EL (cell line): ENCODE data around the gene TTC28.
"Not testable (repeated sequence)": the region's sequence is repeated elsewhere in the genome, so short reads cannot be mapped to it uniquely, and the experiment has no call there.

Source experiments
- DNase-seq: peaks from one replicate; pipeline ENCODE4 v3.0.0-alpha.2; 2016

TTC28 gene

DNA sequence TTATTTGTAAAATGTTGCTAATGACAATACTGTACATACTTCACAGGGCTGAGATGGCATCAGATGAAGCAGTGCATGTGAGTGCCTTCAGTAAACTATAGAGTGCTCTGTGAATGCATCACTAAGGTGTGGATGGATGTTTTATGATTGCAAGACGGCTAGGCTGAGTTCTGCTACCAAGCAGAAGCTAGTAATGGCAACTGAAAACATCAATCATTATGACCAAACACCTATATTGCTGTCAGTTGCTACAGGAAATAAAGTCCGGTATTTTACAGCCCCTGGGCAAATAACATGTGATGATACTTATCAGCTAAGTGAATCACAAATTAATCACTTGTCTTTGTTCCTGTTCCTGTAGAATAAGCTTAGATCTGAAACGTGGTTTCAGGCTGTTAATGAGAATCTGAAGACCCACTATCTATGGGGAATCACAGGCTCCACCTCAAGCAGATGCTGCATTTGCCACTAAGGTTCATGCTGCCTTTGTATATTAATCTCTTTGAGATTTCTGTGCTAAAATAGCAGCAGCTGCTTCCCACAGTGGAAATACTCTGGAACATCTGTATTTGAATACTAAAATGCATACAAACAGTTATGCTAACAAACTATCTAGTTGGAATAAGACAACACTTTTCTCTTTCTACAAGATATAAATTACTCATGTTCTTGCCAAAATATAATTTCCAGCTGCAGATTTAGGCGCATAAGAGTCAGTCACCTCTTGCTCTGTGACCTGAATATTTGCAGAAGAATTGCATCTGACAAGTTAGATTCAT, 506.6 kb downstream of the TTC28 start:
- DNase-seq, result peak; percentile 56

DNA sequence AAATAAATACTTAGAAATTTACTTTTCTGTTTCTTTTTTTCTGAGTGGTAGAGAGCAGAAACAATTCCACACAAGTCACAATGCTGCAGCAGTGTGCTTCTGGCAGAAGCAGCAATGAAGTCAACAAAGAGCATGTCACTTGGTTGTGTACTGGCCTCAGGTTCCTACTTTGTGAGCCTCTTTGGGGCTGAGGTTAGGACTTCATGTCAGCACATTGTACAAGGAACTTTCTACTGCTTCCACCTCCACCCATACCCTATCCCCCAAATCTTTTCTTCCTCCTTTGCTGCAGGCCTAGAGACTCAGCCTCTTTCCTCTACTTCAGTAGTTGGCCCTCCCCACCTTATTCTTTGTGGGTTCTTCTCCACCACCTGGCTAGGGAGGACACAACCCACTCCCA, 507.9 kb downstream of the TTC28 start:
- DNase-seq, result no peak

DNA sequence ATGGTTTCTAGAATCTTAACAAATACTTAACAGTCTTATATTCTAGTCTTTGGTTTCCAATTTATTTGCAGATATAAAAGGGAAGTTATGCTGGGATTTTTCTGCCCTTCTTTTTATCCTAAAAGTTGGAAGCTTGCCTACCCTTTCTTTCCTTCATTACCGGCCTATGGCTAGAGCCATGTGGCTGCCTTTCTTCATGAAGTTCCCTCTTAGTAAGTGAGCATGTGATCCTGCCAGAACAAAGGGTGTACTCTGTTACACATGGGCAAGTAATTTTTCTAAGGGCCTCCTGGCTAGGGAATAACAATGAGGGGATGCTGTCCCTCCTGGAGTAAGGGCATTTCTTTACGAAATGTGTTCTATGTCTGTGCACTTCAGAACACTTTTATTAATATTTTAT, 508.5 kb downstream of the TTC28 start:
- DNase-seq, result no peak

DNA sequence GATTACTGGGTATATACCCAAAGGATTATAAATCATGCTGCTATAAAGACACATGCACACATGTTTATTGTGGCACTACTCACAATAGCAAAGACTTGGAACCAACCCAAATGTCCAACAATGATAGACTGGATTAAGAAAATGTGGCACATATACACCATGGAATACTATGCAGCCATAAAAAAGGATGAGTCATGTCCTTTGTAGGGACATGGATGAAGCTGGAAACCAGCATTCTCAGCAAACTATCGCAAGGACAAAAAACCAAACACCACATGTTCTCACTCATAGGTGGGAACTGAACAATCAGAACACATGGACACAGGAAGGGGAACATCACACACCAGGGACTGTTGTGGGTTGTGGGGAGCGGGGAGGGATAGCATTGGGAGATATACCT, 510.3 kb downstream of the TTC28 start:
- not testable (repeated sequence) for DNase-seq

DNA sequence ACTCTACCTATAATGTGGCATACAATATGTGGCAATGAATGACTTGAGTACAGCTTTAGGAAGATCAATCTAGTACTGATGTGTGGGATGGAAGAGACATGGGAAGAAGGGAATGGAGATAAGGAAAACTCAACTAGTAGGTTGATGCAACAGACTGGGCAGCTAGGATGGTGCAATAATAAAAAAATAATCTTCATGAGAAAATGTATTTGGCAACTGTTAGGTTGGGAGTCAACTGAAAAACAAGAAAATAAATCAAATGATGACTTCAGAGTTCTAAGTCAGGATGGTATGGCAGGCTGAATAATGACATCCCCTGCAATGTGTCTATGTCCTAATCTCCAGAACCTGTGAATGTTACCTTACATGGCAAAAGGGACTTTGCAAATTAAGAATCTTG, 523.8 kb downstream of the TTC28 start:
- DNase-seq, result no peak

DNA sequence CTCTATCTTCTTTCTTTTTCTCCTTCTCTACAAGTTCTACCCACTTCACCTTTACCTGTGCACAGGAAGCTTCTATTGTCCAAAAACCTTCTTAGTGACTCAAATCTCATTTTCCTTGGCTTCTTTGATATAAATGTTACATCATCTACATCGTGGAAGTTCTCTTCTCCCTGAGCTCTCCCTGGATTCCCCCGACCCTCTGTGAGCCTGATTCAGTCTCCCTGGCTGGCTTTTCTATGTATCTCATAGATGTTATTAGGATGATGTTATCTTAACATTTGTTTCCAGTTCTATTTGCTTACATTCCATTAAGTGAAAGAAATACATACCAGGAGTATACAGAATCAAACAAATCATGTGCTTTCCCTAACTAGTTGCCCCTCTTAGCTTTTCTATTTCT, 524.8 kb downstream of the TTC28 start:
- peak; percentile 22 for DNase-seq

DNA sequence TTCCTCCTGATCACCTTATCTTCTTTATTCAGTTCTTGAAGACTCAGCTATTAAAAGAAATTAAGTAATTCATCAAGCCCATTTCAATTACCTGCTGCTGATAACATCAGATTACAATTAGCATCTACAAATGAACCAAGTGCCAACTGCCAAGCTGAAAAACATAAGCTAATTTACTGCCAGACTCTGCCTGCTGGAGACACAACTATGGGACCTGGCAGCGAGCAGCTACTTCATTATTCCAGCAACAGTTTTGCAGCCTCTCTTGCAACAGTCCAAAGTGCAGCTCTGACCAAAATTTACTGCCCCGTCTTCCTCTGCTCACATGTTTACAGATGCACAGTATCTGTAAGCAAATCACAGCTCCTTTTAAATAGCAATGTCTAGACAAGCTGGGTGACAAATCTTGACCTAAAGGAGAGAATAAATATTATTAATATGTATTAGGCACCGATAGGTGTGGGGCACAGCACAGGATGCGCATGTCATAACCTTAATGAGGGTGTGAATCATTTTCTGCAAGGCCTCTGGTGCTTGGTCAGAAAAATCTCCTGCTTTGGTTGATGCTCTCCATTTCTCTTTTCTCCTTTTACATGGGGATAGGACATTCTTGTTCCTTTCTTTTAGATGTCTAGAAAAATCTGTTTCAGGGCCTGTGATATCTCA, 528.4 kb downstream of the TTC28 start:
- DNase-seq, result no peak

DNA sequence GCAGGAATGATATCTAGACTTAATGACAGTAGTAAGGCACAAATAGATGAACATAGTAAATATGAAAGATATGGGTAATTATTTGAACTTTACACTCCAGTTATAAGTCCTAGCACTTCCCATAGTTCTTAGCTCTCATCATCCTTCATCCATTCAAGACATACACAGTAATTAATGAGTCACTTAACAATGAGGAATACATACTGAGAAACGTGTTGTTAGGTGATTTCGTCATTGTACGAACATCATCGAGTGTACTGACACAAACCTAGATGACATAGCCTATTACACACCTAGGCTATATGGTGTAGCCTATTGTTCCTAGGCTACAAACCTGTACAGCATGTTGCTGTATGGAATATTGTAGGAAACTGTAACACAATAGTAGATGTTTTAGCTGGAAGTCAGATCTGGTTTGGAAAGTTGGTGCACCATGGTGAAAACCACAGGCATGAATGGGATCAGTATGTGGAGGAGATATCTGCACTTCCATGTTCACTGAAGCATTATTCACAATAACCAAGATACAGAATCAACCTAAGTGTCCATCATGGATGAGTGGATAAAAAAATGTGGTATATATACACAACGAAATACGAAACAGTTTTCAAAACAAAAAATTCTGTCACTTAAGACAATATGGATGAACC, 530.7 kb downstream of the TTC28 start:
- DNase-seq, result no peak

DNA sequence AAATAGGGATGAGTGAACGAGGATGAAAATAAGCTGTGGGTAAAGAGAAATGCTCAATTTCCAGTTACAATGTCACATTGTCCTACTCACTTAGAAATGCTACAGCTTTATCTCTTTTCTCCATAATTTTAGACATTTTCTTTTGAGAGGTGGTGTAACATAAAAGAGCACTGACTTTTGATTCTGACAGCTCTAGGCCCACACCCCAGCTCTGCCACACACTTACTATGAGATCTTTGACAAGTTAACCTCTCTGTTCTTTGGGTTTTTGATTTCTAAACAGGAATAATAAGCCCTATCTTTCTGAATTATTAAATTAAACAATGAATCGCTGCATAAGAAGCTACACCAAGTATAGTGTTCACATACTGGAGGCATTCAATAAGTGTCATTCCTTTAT, 532.2 kb downstream of the TTC28 start:
- no peak for DNase-seq

DNA sequence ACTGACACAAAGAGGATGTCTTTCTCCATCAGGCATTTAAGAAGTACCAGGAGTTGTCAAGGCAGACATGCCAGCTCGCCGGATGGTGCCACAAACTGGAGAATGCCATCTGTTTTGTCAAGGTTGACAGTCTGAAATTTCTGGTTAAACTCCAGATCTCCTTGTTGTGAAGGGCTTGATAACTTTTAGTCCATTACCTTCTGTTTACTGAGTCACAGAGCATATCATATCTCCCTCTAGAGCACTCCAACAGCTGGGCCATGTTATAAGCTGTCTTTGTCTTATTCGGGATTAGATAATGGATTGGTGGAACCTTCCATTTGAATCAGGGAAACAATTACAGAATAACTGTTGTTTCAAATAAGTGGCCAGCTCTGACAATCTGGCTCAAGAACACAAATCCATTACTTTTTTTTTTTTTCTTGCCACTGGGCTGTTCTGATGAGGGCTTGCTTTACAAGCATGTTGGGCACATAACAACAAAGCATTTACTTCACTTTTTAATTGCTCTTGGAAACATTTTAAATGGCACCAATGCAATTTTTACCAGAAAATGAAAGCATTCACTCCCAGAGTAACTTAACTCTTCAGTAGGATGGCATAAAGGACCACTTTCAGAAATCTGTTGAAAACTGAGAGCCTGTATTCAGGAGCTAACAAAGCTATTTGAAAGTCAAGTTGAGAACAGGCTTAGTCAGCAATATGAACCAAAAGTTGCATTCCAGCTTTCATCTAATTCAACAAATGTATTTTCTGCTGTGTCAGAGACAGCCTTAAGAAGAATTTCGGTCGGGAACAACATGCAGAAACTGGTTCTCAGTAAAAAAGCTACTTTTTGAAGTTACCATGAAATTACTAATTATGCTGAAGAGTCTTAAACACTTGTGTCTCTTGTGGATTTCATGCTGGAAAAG, 533.0 kb downstream of the TTC28 start:
- no peak for DNase-seq

DNA sequence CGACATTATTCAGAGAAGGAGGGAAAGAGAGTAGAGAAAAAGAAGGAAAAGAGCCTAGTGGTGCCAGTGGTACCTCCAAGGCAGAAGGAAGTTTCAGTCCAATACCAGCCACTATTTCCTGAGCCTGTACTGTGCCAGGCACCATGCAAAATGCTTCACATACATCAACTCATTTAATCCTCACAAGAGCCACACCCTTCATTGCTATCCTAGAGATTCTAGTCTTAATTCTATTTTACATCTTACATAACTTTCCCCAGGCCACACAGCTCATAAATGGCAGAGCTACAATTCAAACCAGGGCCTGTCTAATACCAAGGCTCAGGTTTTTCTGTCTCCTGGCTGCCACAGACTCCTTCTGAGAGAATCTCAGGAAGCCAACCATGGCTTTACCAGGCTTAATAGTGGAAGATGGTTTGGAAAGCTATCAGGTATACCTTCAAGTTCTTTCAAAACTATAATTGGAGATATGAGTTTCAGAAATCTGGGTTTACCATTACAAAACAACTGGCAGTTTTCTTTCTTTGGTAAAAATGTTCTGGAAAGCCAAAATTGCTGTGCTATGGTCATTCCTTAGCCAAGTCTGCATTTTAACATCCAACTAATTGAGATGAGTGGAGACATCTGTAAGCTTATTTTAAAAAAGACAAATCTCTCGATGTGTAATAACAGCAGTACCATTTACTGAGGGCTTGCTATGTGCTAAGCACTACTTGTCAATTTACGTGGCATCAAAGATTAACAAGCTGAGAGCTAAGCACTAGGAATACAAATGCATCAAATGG, 535.5 kb downstream of the TTC28 start:
- DNase-seq, result no peak

DNA sequence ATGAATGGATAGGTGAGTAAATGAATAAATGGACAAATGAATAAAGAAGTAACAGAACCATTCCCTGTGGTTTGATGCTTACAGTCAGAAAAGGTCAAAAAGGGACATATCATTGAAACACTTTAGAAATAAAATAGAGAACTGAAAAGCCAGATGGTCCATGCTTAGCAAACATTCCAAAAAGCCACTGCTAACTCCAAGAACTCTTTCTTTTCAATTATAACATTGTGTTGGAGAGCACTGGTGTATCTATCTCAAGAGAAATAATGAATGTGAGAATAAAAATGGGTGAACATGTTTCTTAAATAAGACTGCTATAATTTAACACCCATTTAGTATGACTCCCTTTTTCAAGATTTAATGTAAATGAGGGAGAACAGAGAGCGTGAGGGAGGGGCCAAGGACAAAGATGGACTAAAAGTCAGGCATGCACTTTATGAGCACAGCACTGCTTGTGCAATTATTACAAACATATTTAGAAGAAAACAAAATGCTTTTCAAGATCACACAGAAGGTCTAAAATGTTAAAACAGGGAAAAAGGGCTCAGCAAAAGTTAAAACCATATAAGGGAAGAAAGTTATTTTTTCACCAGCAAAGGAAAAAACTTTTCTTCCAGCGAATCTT, 536.3 kb downstream of the TTC28 start:
- no peak for DNase-seq

DNA sequence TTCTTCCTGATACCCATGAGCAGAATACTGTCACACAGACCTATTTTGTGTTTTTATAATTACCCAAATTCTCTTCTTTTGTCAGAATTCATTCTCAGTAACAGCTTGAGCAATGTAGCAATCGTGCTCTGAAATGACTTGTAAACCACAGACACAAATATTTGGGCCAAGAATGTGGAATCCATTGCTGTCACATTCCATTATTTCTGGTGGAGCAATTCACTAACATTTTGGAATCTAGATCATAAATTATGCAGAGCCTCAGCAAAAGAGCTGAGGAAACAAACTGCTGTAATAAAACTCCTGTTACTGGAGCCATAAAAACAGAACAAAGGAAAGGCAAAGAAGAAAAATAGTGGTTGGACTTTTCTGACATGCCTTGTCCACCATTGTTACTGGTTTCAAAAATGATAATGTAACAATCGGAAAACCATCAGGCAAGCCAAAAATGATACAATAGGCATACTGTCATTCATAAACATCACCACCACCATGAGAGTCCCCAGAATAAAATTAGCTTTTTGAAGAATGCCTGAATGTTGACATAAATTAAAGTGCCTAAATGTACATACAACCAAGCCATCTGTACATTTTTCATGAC, 537.2 kb downstream of the TTC28 start:
- peak; percentile 94 for DNase-seq

DNA sequence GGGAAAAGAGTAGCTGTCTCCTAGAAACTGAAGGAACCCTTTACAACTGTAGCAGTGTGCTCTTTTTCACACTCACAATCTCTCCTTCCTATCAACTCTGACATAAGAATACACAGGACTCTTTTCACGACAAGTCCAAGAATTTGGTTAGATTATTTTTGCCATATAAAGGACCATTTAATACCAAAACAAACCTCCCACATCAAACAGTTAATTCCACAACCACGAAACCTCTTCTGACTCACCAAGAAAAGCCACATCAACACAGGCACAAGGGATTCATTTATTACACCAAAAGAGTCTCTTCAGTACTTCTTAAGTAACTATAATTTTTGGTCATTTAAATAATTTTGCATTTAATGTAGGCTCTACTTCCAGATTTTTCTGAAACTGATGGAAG, 538.0 kb downstream of the TTC28 start:
- DNase-seq, result peak; percentile 76

DNA sequence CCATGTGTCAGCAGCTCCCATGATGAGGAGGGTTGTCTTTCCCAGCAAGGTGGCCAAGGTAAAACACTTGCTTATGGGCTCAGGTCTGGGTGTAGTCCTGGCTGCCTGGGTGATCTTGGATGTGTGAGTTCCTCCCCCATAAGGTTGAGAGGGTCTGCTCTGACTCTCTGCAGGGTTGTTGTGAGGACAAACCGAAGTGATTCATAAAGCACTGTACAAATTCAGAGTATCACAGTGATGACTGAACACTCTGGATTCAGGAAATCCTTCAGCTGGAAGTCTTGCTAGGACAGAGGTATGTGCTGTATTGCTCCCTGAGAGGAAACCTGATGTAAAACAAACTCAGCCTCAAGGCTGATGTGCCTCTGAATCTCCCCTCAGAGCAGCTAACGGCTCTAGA, 539.7 kb downstream of the TTC28 start:
- DNase-seq, result peak; percentile 88

DNA sequence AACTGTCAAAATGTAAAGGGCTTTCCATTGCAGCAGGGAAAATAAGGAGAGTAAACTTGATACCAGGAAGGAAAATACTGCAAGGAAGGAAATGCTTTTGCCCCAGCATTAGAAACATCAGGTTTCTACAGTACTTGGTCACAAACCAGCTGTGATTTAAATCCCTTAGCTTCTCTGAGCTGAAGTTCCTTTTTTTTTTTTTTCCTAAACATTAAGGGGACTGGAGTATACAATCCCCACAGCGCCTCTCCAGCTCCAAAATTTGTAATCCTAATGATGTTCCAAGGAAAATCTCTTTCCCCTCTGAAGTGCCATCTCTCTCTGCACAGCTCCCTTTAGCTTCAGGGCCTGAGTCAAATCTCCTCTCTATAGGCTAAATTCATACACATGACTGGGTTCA, 540.1 kb downstream of the TTC28 start:
- no peak for DNase-seq

DNA sequence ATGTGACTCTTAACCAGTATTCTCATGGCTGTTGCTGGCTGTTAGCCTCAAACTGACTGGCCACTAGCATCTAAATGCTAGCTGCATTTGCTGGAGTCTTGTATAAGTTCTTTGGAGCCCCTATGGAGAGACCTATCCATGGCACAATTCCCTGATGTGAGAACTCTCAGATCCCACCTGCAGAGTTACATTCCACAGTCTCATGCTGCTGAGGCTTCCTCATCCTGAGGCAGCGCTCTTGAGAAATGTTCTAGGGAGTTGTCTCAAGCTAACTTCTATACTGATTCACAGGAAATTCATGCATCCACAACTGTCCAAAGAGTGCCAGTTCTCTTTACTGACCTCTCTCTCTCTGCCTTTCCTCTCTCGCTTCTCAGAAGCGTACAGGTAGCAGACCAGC, 542.6 kb downstream of the TTC28 start:
- DNase-seq, result no peak

DNA sequence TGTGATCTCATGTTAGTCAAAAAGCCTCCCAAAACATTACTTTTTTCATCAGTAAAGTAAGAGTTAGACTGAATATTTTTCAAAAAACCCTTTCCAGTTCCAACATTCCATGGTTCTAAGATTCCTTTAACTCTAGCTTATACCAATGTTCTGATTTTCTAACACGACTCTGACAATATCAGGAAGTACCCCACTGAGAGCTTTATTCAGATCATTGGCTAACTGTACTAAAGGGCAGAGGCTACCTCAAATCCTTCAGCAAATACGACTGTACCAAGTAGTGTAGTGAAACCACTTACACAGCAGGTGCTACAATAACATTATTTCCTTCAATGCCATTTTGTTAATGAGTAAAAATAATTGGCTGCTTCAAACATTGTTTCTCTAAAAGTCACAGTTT, 547.2 kb downstream of the TTC28 start:
- DNase-seq, result no peak

DNA sequence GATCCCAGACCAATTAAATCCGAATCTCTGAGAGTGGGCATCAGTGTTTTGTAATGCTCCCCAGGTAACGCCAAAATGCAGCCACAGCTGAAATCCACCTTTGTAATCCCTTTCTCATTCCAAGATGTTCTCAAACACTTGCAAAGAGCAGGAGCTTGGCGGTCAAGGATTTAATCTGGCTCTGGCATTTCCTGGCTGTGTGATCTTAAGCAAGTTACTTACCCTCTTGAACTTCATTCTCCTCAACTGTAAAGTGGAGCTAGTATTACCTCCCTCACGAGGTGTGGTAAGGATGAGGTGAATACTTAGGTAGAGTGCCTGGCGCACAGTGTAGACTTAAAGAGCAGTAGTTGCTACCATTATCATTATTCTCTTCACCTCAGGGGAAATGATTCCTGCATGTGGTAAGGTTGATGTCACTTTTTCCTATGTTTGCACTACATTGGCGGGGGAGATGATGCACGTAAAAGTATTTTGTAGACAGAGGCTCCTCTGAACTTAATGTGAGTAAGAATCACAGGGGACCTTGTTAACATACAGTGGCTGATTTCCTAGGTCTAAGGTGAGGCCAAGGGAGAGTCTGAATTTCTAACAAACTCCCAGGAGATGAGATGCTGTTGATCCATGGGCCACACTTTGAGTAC, 550.2 kb downstream of the TTC28 start:
- no peak for DNase-seq

DNA sequence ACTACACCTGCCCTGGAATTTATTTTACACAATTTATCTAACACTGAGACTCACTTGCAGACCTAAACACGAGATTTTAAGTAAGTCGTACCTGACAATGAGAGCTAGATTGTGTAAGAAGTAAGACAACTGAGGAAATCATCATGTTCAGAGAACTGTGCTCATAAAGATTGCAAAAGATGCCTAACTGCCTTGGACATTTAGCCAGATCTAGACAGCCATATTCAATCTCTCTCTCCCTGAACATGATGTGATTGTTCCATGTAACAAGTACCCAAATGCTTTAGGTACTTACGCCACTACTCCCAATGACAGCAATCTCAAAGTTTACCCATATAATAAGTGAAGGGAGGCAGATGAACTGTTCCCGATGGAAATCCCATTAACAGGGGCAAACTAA, 550.8 kb downstream of the TTC28 start:
- no peak for DNase-seq

DNA sequence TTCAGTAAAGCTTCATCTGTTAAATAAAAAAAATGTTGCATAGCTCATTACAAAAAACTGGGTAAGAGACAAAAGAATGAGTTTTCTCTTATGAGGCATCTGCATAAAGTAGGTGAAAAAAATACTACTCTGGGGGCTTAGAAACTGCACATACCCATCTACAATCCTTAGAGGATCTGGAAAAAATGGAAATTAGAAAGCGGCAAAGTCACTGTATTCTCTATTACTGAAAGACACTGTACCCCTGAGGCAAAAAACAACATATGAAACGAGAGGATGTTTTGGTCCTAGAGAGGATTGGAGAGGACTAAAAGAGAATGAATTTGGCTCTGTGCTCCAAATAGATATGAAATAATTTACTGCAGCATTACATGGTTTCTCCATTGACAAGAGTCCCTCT, 553.8 kb downstream of the TTC28 start:
- no peak for DNase-seq
